Uterus (tissue), 2 donors: ENCODE data around the gene EFCAB7.

Experiments used
- POLR2A ChIP-seq, 2 donors: fragments of 450-650 bp; IDR thresholded peaks; one replicate each; pipeline ENCODE4 v1.6.1; 2016; ENCODE audit warnings: antibody characterized with exemption in 2 of 2, mild to moderate bottlenecking in 1 of 2, moderate library complexity in 1 of 2
- TF ChIP-seq, protein P1 (sequence below), 4 experiments: fragments of 200-600 bp in 2 of 4; fragments of 450-650 bp in 2 of 4; sonication (generic) in 2 of 4; IDR thresholded peaks; one replicate each; pipeline ENCODE4 v1.5.1; 2016 to 2019; ENCODE audit warnings: antibody characterized with exemption in 4 of 4, mild to moderate bottlenecking in 2 of 4, moderate library complexity in 1 of 4

DNA sequence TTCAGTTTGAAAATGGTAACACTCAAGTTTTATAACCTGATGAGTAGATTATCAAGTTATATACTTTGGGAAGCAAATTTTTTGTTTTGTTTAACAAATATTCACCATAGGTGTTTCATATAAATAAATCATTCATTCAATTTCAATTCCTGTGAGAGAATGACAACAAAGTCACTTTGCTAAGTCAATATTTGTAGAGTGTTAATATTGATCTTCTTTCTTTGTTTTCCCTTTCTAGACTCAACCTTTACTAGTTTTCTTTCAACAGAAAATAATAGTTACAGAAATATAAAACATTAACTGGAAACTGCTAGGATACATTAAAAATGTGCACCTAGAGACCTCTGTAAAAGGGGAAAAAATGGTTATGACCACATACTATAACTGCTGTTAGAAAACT lies 11.1 kb downstream of the EFCAB7 start:
- TF ChIP-seq POLR2A (IDR thresholded peaks at IDR 0.05): no peak
- TF ChIP-seq, protein P1, sequence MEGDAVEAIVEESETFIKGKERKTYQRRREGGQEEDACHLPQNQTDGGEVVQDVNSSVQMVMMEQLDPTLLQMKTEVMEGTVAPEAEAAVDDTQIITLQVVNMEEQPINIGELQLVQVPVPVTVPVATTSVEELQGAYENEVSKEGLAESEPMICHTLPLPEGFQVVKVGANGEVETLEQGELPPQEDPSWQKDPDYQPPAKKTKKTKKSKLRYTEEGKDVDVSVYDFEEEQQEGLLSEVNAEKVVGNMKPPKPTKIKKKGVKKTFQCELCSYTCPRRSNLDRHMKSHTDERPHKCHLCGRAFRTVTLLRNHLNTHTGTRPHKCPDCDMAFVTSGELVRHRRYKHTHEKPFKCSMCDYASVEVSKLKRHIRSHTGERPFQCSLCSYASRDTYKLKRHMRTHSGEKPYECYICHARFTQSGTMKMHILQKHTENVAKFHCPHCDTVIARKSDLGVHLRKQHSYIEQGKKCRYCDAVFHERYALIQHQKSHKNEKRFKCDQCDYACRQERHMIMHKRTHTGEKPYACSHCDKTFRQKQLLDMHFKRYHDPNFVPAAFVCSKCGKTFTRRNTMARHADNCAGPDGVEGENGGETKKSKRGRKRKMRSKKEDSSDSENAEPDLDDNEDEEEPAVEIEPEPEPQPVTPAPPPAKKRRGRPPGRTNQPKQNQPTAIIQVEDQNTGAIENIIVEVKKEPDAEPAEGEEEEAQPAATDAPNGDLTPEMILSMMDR (IDR thresholded peaks at IDR 0.05): no peak
